SH-SY5Y (cell line): ENCODE data around the gene SELENOH.

Experiments used
- GATA2 ChIP-seq: IDR thresholded peaks from 2 replicates; pipeline ENCODE4 v1.6.1; 2011; ENCODE audit warnings: mild to moderate bottlenecking, low read depth, low read length
- GATA3 ChIP-seq: IDR thresholded peaks from 2 replicates; pipeline ENCODE4 v1.6.1; 2011; ENCODE audit warnings: low read depth, mild to moderate bottlenecking, low read length, moderate library complexity

DNA sequence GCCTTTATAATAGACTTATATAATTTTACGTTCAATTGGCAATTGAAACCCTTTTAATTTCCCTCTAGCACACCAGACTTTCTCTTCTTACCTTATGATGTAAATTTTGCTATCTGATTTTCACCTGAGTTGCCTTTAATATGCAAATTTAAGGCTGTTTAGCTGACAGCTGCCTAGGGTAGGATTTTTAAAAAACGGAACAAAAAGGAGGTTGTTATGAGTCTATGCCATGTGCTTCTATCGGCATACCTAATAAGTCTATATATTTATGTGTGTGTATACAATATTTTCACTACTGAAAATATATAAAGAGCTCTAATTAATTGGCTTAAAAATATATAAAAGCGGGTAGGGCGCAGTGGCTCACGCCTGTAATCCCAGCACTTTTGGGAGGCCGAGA is 11.8 kb upstream of the SELENOH start:
- TF ChIP-seq GATA3 (no peak), GATA2 (no peak)
